Dermis blood vessel endothelial cell (primary cell): ENCODE data around the gene RAB8B. TPM values are rescaled to one million over a fixed set of nuclear protein-coding genes. Genes with fewer than 3 reads are reported as not detected.

Experiments
- DNase-seq: peaks from one replicate; pipeline ENCODE4 v3.0.0; 2010
- total RNA-seq: library from RNA; depleted of rRNA; stranded (reverse); fragments of >200 nt; gene quantifications from 2 replicates; pipeline ENCODE4 v1.2.3, GENCODE V29; 2014

RAB8B gene
- total RNA-seq, 1 donor from 2014 or later, result 81.5 TPM

DNA sequence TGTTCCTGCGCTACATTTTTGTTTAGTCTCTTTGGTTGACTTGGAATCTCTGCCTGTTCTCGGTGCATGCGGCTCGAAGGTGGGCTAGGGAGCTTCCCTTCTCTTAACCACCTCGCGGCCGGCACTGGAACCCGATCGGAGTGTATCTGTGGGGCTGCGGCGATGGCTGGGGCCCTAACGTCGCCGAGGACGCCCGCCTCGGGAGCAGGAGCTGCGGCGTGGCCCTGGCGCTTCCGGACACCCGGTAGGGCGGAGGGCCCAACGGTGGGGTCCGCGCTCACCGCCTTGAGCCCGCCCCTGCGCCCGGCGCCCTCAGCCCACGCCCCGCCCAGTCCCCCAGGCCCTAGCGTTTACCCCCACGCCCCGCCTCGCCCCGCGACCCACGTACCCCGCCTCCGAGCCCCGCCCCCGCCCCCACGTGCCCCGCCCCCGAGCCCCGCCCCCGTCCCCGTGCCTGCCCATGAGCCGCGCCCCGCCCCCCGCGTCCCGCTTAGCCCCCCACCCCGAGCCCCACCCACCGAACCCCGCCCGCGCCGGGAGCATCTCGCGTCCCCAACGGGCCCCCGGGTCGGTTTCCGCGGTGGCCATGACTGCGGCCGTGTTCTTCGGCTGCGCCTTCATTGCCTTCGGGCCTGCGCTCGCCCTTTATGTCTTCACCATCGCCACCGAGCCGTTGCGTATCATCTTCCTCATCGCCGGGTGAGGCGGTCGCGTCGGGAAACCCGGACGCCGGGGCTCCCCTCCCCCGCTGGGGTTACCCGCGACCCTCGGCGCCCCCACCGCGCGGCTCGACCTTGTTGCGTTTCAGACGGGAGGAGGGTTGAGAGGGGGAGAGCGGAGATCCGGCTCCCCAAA is 87.9 kb downstream of the RAB8B start, which contains the start of gene APH1B:
TSS of gene APH1B (plus strand) at position 568 of the 855 bp plus-strand sequence. CDS start at position 587, 19 bp downstream.
- peak; percentile 78 for DNase-seq

DNA sequence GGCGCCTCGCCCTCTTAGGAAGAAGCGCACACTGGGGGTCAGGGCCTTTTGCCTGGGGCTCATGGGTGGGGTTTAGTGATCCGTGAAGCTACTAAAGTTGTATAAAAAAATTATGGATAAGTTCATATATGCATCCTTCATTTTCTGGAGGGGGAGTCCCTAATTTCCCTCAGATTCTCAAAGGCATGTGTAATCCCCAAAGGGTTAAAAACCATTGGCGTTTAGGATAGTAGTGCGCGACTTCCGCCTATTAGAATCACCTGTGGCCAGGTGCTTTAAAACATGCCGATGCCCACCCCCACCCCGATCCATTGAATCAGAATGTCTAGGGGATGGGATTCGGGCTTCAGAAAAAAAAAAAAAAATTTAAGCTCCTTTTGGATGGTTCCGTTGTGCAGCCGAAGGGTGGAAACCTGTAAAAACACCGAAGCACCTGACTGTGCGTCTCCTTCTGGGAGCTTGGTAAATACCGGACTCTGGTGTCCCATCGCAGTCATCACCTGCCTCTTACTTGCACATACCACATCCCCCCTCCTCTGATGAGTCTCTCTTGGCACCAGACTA is 88.6 kb downstream of the RAB8B start:
- DNase-seq, result no peak

DNA sequence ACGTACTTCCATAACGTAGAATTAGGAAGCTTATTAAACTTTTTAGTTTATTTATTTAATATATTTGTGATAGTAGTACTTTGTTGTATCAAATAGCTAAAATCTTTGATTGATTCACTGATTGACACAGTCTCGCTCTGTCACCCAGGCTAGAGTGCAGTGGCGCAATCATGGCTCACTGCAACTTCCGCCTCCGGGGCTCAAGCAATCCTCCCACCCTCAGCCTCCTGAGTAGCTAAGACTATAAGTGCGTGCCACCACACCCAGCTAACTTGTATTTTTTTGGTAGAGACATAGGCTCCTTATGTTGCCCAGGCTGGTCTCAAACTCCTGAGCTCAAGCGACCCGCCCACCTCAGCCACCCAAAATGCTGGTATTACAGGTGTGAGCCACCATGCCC is 93.7 kb downstream of the RAB8B start:
- DNase-seq, result no peak

DNA sequence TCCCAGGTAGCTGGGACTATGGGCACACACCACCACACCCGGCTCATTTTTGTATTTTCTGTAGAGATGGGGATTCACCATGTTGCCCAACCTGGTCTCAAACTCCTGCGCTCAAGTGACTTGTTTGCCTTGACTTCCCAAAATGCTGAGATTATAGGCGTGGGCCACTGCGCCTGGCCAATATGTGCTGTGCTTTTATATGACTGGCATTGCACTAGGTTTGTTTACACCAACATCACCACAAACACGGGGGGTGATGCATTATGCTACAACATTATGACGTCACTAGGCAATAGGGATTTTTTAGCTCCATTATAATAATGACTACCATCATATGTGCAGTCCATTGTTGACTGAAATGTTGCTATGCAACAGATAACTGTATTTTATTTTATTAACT is 94.9 kb downstream of the RAB8B start:
- no peak for DNase-seq

DNA sequence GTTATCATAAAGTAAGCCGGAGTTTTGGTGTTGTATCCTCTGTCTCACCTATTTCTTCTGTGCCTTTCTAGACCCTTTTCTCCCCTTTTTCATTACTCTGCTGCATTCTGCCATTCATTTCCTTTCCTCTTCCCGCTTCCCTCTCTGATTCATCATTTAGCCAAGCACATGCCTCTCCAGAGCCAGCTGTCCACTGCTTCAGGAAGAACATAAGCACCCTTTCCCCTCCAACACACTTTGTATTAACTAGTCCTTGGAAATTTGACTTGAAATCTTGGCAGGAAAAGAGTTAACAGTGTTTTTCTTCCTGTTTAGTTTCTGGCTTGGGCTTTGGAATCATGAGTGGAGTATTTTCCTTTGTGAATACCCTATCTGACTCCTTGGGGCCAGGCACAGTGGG is 97.7 kb downstream of the RAB8B start:
- peak; percentile 82 for DNase-seq

DNA sequence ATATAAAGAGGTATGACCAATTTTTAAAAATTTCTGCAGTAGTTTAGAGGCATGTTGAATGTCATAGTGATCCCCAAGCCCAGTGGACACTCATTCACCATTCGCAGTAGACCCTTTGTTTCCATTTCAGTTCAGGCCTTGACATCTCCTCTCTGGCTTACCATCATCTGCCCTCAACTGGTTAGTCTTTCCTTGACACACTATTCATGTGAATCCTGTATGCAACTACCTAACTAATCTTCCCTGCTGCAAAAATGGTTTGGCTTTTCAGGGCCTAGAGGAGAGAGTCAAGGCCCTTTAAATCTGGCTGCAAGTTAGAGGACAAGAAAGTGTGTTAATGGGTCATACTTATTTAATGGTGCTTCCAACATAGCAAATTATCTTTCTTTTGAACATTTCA is 98.9 kb downstream of the RAB8B start:
- peak; percentile 24 for DNase-seq

DNA sequence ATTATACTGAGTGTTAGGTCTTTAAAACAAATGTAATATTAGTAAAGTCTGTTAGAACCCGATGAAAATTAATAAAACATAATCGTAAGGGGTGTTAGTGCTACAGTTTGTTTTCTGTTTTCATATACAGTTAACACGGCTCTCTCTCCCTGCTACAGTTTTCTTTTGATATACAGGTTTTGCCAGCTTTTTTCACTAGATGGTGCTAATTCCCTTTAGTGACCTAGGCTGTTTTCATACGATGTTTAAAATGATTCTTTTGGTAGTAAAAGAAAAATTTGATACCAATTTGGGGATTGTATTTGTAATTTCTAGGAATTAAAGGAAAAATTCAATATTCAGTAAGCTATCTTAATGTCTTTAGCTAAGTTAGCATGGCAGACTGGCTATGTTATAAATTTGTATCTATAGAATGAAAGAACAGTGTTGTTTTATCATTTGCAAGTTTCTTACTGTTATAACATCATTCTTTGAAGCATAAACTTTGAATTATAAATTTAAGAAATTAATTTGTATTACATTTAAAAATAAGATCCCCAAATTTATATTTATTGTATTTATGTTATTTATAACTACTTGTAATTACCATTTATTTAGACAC is 99.5 kb downstream of the RAB8B start:
- peak; percentile 79 for DNase-seq

DNA sequence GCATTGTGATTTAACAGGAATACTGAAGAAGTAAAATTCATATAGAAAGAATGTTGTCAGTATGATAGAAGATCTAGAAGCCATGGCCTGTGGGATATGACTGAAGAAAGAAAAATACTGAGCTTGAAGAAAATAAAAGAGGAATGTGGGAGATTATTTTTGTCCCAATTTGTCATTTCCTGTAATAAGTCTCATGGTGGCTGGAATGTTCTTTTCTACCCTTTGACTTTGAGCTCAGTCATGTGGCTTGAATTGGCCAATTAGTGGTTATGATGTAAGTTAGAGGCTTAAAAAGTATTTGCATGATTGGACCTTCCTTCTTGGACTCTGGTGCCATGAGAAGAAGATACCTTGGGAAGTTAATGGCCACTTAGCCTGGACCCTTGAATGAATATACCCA is 102.1 kb downstream of the RAB8B start:
- peak; percentile 77 for DNase-seq

DNA sequence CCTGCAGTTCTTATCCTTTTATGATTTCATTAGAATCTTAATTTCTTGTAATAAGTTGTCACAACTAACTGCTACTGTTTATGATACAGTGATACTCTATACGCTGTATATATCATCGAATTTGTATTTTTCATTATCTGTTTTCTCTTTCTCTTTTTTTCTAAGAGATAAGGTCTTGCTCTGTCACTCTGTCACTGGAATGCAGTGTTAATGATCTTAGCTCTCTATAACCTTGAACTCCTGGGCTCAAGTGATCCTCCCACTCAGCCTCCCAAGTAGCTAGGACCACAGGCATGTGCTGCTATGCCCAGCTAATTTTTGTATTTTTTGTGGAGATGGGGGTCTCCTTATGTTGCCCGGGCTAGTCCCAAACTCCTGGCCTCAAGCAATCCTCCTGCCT is 102.8 kb downstream of the RAB8B start:
- no peak for DNase-seq

DNA sequence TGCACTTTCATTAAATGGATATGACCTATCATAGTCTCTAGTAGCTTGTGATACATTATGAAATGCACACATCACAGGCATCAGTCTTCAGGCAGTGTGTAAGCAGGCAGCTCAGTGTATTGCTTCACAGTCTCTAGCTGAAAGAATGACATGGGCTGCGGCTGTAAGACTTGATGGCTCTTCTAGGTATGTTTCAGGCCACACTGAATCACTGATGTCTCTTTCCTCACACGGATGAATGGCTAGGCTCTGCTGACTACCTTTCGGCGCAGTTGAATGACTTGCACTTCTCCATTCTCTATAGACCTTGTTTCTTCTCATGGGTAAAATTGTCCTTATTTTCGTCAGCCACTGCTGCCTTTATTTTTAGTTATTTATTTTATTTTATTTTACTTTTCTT is 103.4 kb downstream of the RAB8B start:
- no peak for DNase-seq

DNA sequence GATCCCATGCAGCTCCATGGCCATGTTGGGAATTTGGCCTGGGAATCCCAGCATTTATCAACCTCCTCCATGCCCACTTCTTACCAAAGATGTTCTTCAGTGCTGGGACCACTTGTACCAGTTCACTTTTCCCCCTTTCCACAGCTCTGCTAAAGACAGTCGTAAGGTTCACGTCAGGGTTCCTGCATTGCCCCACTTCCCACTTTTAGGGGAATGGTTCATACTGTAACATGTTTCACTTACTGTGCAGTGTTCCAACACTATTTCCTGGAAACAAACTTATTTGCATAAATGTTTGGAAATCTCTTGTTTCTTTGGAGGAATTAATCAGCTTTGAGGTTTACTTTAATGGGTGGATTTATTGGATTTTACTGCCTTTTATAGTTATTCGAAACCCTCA is 105.0 kb downstream of the RAB8B start:
- no peak for DNase-seq

DNA sequence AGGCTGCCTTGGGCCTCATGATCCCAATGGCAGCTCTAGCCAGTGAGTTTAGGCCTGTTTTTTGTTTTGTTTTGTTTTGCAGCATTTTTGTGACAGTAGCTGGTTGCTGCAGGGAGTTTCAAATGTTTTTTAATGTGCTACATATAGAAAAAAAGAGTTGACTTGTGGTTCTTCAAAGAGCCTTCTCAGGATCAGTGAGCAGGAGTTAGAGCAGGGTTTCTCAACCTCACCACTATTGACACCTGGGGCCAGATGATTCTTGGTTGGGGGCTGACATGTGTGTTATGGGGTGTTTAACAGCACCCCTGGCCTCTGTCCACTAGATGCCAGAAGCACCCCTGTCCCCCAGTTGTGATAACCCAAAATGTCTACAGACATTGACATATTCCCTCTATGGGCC is 105.9 kb downstream of the RAB8B start:
- no peak for DNase-seq

DNA sequence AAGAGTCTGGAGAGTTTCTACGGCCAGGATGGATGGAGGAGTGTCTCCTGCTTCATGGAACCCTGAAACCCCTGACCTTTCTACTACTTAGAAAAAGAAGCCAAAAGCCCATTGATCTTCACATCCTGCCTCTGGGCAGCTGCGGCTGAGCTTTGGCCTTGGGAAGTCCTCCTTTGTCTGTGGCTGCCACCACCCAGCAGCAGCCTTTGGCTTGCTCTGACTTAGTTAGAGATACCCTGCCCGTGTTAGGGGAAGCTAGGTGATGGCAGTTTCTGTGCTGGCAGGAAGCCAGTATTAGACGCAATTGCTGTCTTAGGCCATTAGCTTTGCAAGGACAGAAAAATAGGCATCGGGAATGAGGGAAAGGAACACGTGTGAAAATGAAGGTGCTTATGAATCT is 106.8 kb downstream of the RAB8B start:
- peak; percentile 35 for DNase-seq

DNA sequence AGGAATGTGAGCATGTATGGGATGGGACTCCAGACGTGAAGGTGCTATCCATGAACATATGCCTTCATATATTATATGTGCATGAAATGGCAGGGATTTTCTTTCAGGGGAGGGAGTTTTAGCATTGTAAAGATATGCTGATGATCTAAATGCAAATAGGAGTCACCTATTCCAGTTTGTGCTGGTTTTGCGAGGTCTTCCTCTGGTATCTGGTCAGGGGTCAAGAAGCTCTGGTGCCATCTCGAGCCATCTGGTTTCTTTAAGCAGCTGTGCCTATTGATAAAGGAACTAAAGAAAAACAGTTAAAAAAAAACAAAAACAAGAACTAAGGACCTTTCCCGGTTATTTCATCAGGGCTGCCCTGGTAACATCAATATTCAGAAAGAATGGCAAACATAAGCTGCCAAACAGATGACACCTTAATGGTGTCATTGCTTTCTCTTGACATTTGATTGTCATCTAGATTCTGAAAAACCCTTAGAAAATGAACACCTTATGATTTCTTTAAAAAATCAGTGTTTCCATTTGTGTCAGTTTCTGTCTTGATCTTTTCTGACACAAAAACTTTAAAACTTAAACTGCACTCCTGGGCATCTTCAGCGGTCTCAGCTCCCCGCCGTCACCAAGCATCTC is 110.7 kb downstream of the RAB8B start:
- no peak for DNase-seq

DNA sequence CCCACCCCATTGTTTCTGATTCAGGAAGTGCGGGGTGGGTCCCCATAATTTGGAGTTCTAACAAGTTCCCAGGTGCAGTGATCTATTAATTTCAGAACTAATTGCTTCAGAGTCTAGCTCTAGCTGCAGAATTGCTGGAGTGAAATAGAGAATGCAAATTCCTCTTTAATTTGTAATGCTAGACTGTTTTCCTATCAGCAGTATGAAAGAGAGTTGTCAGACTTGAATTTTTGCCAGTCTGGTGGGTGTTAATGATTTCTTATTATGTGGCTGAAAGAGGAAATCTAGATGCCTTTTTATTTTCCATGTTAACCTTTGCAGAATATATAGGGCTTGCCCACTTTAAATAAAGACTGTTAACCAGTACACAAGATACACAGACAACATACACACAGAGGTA is 111.7 kb downstream of the RAB8B start:
- no peak for DNase-seq

DNA sequence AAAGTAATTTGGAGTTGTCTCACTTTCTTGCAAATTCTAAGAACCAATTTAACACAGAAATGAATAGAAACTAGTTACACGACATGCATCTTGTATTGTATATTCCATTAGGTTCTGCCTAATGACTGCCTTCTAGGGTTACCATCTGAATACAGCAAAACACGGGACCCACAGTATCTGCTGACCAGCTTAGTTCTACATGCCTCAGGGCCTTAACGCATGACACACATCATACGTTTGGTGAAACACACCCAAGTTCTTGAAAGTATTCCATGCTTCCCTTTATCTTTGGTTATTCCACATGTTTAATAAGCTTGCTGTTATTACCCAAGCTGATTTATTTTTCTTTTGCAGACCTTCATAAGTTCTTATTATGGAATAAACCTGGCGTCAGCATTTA is 115.9 kb downstream of the RAB8B start:
- no peak for DNase-seq

DNA sequence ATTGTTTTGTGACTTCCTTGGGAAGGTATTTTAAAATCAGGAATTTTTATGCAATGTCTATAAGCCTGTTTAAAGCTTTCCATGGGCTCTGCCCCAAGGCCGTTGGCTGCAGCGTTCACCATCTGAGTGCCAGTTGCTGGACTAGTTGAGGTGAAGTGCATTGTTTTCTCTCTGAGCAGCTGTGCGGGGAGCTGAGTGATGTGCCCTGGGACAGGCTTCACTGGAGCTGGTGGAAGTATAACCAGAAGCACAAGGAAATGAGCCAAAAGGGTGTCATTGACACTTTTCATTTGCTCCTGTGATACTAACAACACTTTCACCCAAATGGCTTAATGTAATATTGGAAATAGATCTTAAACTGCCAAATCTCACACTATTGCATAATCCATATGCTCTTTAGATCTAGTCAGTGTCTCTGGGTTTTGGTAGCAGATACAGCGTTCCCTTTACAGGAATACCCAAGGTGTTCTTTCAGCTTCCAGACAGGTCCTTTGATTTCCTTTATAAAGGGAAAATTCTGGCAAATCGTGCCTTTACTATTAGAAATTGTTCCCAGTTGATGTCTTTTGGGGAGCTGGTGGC is 117.2 kb downstream of the RAB8B start:
- DNase-seq, result no peak

DNA sequence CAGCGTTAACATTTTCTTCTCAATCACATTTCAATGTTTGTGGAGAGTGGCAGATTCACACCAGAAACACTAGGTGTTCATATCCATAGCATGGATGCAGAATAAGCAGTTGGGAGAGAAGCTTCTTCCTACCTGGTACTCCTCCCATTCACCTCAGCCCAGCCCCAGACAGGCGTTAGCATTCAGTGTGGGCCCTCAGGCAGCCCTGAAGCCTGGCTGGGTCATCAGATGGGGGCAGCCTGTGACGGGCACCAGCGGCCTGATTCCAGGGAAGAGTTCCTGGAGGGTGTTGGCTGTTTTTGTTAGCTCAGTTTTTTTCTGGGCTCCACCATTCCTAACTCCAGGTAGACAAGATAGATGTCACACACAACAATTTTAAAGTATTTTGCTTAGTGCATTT is 119.1 kb downstream of the RAB8B start:
- no peak for DNase-seq

DNA sequence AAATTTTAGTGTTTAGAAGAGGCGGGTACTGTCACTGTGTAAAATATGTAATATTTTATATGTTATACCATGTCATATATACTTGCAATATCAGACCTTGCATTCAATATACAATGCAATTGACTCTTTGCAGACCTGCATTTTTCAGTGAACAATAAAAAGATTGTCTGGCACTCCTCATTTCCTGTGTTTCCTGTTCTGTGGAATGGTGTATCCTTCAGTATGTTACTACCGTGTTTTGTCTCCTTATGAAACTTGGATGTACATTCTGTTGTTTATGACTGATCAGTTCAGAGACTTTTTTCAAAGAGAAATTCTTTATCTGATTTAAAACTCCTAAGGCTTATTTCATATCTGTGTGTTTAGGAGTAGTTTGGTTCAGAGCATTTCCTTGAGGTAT is 119.5 kb downstream of the RAB8B start:
- peak; percentile 56 for DNase-seq

DNA sequence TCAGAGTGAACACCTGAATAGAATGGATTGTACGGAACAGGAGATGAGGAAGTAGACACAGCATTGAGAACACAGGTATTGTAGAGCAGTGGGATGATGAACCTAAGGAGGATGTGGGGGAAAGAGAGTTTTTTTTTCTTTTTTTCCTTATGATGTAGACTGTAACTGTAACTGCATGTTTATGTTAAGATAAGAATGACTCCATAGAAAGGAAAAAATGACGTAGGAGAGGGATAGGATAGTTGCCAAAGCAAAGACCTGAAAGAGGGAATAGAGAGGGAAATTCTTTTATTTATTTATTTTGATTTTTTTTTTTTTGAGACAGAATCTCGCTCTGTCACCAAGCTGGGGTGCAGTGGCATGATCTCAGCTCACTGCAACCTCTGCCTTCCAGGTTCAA is 121.2 kb downstream of the RAB8B start:
- DNase-seq, result no peak

DNA sequence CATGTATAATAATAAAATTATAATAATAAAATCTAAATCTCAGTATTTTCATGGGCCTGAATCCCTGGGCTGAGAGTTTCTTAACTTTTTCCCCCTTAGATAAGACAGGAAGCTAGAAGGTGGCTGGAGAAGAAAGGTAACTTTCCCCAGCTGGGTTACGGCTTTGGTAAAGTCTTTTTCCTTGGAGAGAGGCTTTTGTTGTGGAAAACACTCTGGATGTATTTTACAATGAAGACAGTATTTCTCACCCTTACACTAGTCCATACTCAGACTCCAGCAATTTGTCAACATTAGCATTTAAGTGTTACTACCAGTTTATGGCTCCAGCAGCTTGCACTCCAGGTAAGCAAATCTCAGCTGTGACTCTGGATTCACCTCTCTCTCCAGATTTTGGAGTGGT is 122.9 kb downstream of the RAB8B start:
- no peak for DNase-seq

DNA sequence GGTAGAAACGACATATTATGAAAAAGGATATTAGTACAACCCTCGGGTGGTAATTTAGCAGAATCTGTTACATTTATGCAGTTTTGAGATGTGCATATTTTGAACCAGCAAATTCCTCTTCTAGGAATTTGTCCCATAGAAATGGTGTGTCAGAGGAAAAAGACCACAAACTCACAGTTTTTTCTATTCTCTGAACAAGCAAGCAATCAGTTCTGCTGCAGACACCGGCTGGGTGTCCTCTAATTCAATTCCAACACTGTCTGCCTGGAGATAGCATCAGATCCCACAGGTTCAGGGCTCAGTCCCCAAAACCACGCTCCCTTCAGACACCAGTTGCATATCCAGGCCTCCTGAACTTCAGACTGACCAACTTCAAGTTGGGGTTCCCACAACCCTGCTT is 124.4 kb downstream of the RAB8B start:
- DNase-seq, result no peak

DNA sequence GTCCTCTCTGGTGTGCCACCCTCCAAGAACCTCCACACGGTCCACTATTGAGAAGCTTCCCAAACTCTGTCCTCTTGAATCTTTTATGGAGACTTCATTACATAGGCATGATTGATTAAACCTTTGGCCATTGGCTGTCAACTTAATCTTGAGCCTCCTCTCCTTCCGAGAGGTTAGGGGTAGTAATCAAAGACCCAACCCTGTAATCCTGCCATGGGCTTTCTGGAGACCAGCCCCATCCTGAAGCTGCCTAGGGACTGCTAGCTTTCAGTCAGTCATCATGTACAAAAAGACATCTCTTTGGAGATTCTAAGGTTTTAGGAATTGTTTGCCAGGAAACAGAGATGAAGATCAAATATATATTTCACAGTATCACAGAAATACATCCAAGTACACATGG is 125.0 kb downstream of the RAB8B start:
- no peak for DNase-seq
